Endothelial cell (in vitro differentiated cells): ENCODE measurements around the gene SH3BGRL2. TPM values are rescaled to one million over a fixed set of nuclear protein-coding genes. Genes with fewer than 3 reads are reported as not detected.

ENCODE experiments used
- DNase-seq: peaks from one replicate; pipeline ENCODE4 v3.0.0; 2021; ENCODE audit warnings: low spot score
- H3K27ac Mint-ChIP-seq: one replicate; pipeline ENCODE4 v1.8.0; 2021; ENCODE audit warnings: mixed read lengths, inconsistent platforms; ENCODE audit not compliant: unreplicated experiment
- H3K27me3 Mint-ChIP-seq: one replicate; pipeline ENCODE4 v1.8.0; 2021; ENCODE audit warnings: mild to moderate bottlenecking, moderate library complexity, mixed read lengths, inconsistent platforms; ENCODE audit not compliant: unreplicated experiment
- H3K36me3 Mint-ChIP-seq: one replicate; pipeline ENCODE4 v1.8.0; 2021; ENCODE audit warnings: mild to moderate bottlenecking, low read depth, mixed read lengths, inconsistent platforms; ENCODE audit not compliant: unreplicated experiment
- H3K4me1 Mint-ChIP-seq: one replicate; pipeline ENCODE4 v1.8.0; 2021; ENCODE audit warnings: mild to moderate bottlenecking, mixed read lengths, inconsistent platforms; ENCODE audit not compliant: unreplicated experiment
- H3K4me3 Mint-ChIP-seq: one replicate; pipeline ENCODE4 v1.8.0; 2021; ENCODE audit warnings: mild to moderate bottlenecking, mixed read lengths, inconsistent platforms; ENCODE audit not compliant: unreplicated experiment
- H3K9me3 Mint-ChIP-seq: one replicate; pipeline ENCODE4 v1.8.0; 2021; ENCODE audit warnings: mixed read lengths, inconsistent platforms; ENCODE audit not compliant: unreplicated experiment
- CTCF ChIP-seq: fragments of 200-600 bp; sonication (generic); IDR thresholded peaks from one replicate; pipeline ENCODE4 v1.5.0; 2021; ENCODE audit warnings: antibody characterized with exemption; ENCODE audit not compliant: unreplicated experiment
- total RNA-seq: library from RNA; stranded (reverse); fragmentation: NEBNext Ultra II Directional; extraction: Animal tissue kit (Norgen Biotek cat#: 25700); gene quantifications from one replicate; pipeline ENCODE4 v1.2.1, GENCODE V29; 2021; ENCODE audit not compliant: unreplicated experiment

SH3BGRL2 gene
- total RNA-seq, 1 donor from 2014 or later = 7.0 TPM

GRCh38 chr6:79647741-79648140 is 16.6 kb downstream of the SH3BGRL2 start:
- H3K27me3 Mint-ChIP-seq = peaks cover under 1% of the 10 kb centered on the region

DNA sequence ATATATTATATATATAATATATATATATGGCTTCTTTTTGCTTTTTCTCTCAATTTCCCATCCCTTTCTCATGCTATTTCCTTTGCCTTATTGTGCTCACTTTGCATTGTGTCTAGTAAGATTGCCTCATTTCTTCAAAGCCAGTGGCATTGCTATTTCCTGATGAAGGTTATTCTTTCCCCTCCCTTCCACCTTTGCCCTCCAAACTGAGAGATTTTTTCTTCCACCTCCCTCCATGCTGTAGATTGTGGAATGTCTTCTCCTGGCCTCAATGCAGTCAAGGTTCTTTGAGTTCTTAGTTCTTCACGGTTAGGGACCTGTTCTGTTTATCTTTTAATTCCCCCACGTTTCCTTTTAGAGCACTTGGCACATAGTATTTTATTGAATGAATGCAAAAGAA is 17.2 kb downstream of the SH3BGRL2 start:
- H3K9me3 Mint-ChIP-seq = no peaks in the 10 kb centered on the region
- peak overlapping the region; percentile 59 for H3K27ac Mint-ChIP-seq
- peaks cover 50% of the 10 kb centered on the region for H3K4me1 Mint-ChIP-seq
- no peak for DNase-seq
- no peak for TF ChIP-seq CTCF
- H3K27me3 Mint-ChIP-seq = no peaks in the 10 kb centered on the region
- H3K36me3 Mint-ChIP-seq = peaks cover 3% of the 10 kb centered on the region
- H3K4me3 Mint-ChIP-seq = no peak overlapping the region

More at GRCh38 chr6:79647741-79648140, 16.6 kb downstream of the SH3BGRL2 start:
- H3K36me3 Mint-ChIP-seq = peaks cover 3% of the 10 kb centered on the region
- H3K4me1 Mint-ChIP-seq = peaks cover 51% of the 10 kb centered on the region
- DNase-seq = no peak
- no peak overlapping the region for H3K4me3 Mint-ChIP-seq
- no peak for TF ChIP-seq CTCF
- H3K27ac Mint-ChIP-seq = peak overlapping the region; percentile 49
- no peaks in the 10 kb centered on the region for H3K9me3 Mint-ChIP-seq

- H3K27me3 Mint-ChIP-seq = no peaks in the 10 kb centered on the region
- H3K4me3 Mint-ChIP-seq = no peak overlapping the region
- TF ChIP-seq CTCF = no peak
- peaks cover 45% of the 10 kb centered on the region for H3K4me1 Mint-ChIP-seq
- no peak overlapping the region for H3K27ac Mint-ChIP-seq
- no peaks in the 10 kb centered on the region for H3K9me3 Mint-ChIP-seq
- DNase-seq = no peak
- H3K36me3 Mint-ChIP-seq = no peaks in the 10 kb centered on the region
These were observed 17.9 kb downstream of the SH3BGRL2 start for GRCh38 chr6:79649016-79649415.

DNA sequence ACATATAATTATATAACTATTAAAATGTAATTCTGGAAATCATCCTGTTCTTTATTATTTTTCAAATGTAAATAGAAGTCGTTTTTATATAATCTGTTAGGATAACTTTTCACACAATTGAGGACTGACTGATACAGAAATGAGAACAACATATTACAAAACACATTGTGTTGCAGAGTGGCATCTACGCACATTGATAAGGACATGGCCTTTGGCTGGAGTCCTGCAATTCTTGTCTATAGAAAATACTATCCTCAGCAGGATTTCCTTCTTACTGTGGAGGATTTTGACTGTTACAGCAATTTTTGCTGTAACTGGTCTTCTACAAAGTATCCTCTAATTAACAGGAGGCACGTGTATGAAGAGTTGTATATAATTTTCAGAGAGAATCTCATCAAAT is 19.8 kb downstream of the SH3BGRL2 start:
- no peaks in the 10 kb centered on the region for H3K36me3 Mint-ChIP-seq
- DNase-seq = no peak
- peaks cover 44% of the 10 kb centered on the region for H3K4me1 Mint-ChIP-seq
- H3K9me3 Mint-ChIP-seq = no peaks in the 10 kb centered on the region
- TF ChIP-seq CTCF = no peak
- H3K27me3 Mint-ChIP-seq = peaks cover 4% of the 10 kb centered on the region
- H3K4me3 Mint-ChIP-seq = no peak overlapping the region
- no peak overlapping the region for H3K27ac Mint-ChIP-seq

- peaks cover 6% of the 10 kb centered on the region for H3K4me1 Mint-ChIP-seq
- TF ChIP-seq CTCF = no peak
- H3K9me3 Mint-ChIP-seq = no peaks in the 10 kb centered on the region
- H3K27me3 Mint-ChIP-seq = peaks cover 5% of the 10 kb centered on the region
- DNase-seq = no peak
- no peak overlapping the region for H3K4me3 Mint-ChIP-seq
- no peak overlapping the region for H3K27ac Mint-ChIP-seq
- H3K36me3 Mint-ChIP-seq = no peaks in the 10 kb centered on the region
These were observed 25.0 kb downstream of the SH3BGRL2 start for GRCh38 chr6:79656134-79656533.
